ENCODE measurements around the gene ANKRD39. TPM values are rescaled to one million over a fixed set of nuclear protein-coding genes. Genes with fewer than 3 reads are reported as not detected.

ANKRD39 gene
- total and polyA plus RNA-seq, 2 donors from 2014 or later = 10.8 to 19.2 TPM

GRCh38 chr2:96828436-96828835 is 29.4 kb downstream of the ANKRD39 start:
- Histone ChIP-seq H3K4me1 (ENCODE audit: control insufficient read depth in 2 of 3, insufficient read depth in 2 of 3, low read depth in 1 of 3, low read length in 3 of 3) (peaks cover under 1 to 4% (median 3%) of the 10 kb centered on the region in 3 donors), H3K9ac (ENCODE audit: low read length in 3 of 3) (no peak overlapping the region), H3K36me3 (ENCODE audit: control insufficient read depth in 2 of 3, insufficient read depth in 3 of 3, low read length in 3 of 3) (peaks cover 3 to 53% (median 28%) of the 10 kb centered on the region in 3 donors), H3K27ac (ENCODE audit: low read depth in 2 of 2, low read length in 2 of 2) (no peak overlapping the region), H3K9me3 (ENCODE audit: control insufficient read depth in 2 of 3, insufficient read depth in 1 of 3, low read length in 3 of 3) (no peaks in the 10 kb centered on the region), H3K27me3 (ENCODE audit: control insufficient read depth, insufficient read depth, low read length) (no peaks in the 10 kb centered on the region), H3K4me3 (ENCODE audit: low read length in 3 of 3) (no peak overlapping the region)
- intact Hi-C loops (cut with DNase I) = no loop called here
- no peak for TF ChIP-seq CTCF (IDR thresholded peaks at IDR 0.05; ENCODE audit: borderline replicate concordance, extremely low read depth, insufficient read depth)
- no peak for FAIRE-seq
- no peak for DNase-seq

- H3K27ac ChIP-seq (ENCODE audit: low read depth in 2 of 2, low read length in 2 of 2) = no peak overlapping the region
- no peaks in the 10 kb centered on the region for H3K27me3 ChIP-seq (ENCODE audit: control insufficient read depth, insufficient read depth, low read length)
- peaks cover 3 to 46% (median 28%) of the 10 kb centered on the region in 3 donors for H3K36me3 ChIP-seq (ENCODE audit: control insufficient read depth in 2 of 3, insufficient read depth in 3 of 3, low read length in 3 of 3)
- no peak overlapping the region for H3K9ac ChIP-seq (ENCODE audit: low read length in 3 of 3)
- intact Hi-C loops (cut with DNase I) = no loop called here
- TF ChIP-seq CTCF (IDR thresholded peaks at IDR 0.05; ENCODE audit: borderline replicate concordance, extremely low read depth, insufficient read depth) = no peak
- H3K4me3 ChIP-seq (ENCODE audit: low read length in 3 of 3) = no peak overlapping the region
- peaks cover 0 to under 1% (median 0%) of the 10 kb centered on the region in 3 donors for H3K4me1 ChIP-seq (ENCODE audit: control insufficient read depth in 2 of 3, insufficient read depth in 2 of 3, low read depth in 1 of 3, low read length in 3 of 3)
- DNase-seq = peak in 1 of 5 donors; percentile 43
- no peaks in the 10 kb centered on the region for H3K9me3 ChIP-seq (ENCODE audit: control insufficient read depth in 2 of 3, insufficient read depth in 1 of 3, low read length in 3 of 3)
- no peak for FAIRE-seq
These were observed 31.1 kb downstream of the ANKRD39 start for GRCh38 chr2:96826546-96827278.

GRCh38 chr2:96825057-96825456 is 32.8 kb downstream of the ANKRD39 start:
- Histone ChIP-seq H3K4me1 (ENCODE audit: control insufficient read depth in 2 of 3, insufficient read depth in 2 of 3, low read depth in 1 of 3, low read length in 3 of 3) (peaks cover 0 to 13% (median 13%) of the 10 kb centered on the region in 3 donors), H3K27ac (ENCODE audit: low read depth in 2 of 2, low read length in 2 of 2) (no peak overlapping the region), H3K9me3 (ENCODE audit: control insufficient read depth in 2 of 3, insufficient read depth in 1 of 3, low read length in 3 of 3) (no peaks in the 10 kb centered on the region), H3K4me3 (ENCODE audit: low read length in 3 of 3) (no peak overlapping the region), H3K27me3 (ENCODE audit: control insufficient read depth, insufficient read depth, low read length) (no peaks in the 10 kb centered on the region), H3K9ac (ENCODE audit: low read length in 3 of 3) (no peak overlapping the region), H3K36me3 (ENCODE audit: control insufficient read depth in 2 of 3, insufficient read depth in 3 of 3, low read length in 3 of 3) (peaks cover 3 to 30% (median 25%) of the 10 kb centered on the region in 3 donors)
- TF ChIP-seq CTCF (IDR thresholded peaks at IDR 0.05; ENCODE audit: borderline replicate concordance, extremely low read depth, insufficient read depth) = no peak
- intact Hi-C loops (cut with DNase I) = no loop called here
- DNase-seq (peak in 1 of 5 donors; percentile 41), FAIRE-seq (no peak)

All from kidney (tissue), 14 donors.